Sigmoid colon (tissue), 4 donors: Measurements from ENCODE around the gene LGALS3.

ENCODE experiments used
- EP300 ChIP-seq, 4 donors: sonication (generic); formaldehyde crosslinking; IDR thresholded peaks; one replicate each; pipeline ENCODE4 v1.6.1; 2017; ENCODE audit warnings: antibody characterized with exemption in 4 of 4
- POLR2A ChIP-seq, 2 donors: fragments of 450-650 bp; IDR thresholded peaks; one replicate each; pipeline ENCODE4 v1.6.1; 2016; ENCODE audit warnings: antibody characterized with exemption in 2 of 2, mild to moderate bottlenecking in 2 of 2, moderate library complexity in 2 of 2
- POLR2AphosphoS5 ChIP-seq, 4 donors: sonication (generic); formaldehyde crosslinking; IDR thresholded peaks; one replicate each; pipeline ENCODE4 v1.6.1; 2017; ENCODE audit warnings: antibody characterized with exemption in 4 of 4
- TF ChIP-seq, protein P1 (sequence below), 4 experiments: fragments of 450-650 bp in 3 of 4; fragments of 200-600 bp in 1 of 4; IDR thresholded peaks; one replicate each; pipeline ENCODE4 v1.5.1; 2016 to 2019; ENCODE audit warnings: antibody characterized with exemption in 4 of 4, mild to moderate bottlenecking in 3 of 4, moderate library complexity in 2 of 4

GRCh38 chr14:55092341-55092740, 36.7 kb upstream of the LGALS3 start:
- TF ChIP-seq, protein P1, sequence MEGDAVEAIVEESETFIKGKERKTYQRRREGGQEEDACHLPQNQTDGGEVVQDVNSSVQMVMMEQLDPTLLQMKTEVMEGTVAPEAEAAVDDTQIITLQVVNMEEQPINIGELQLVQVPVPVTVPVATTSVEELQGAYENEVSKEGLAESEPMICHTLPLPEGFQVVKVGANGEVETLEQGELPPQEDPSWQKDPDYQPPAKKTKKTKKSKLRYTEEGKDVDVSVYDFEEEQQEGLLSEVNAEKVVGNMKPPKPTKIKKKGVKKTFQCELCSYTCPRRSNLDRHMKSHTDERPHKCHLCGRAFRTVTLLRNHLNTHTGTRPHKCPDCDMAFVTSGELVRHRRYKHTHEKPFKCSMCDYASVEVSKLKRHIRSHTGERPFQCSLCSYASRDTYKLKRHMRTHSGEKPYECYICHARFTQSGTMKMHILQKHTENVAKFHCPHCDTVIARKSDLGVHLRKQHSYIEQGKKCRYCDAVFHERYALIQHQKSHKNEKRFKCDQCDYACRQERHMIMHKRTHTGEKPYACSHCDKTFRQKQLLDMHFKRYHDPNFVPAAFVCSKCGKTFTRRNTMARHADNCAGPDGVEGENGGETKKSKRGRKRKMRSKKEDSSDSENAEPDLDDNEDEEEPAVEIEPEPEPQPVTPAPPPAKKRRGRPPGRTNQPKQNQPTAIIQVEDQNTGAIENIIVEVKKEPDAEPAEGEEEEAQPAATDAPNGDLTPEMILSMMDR (IDR thresholded peaks at IDR 0.05), result no peak
- TF ChIP-seq POLR2A (IDR thresholded peaks at IDR 0.05) (no peak), POLR2AphosphoS5 (IDR thresholded peaks at IDR 0.05) (no peak), EP300 (IDR thresholded peaks at IDR 0.05) (no peak)
